Right hindlimb (tissue), 1 donor: Measurements from ENCODE around the gene CIROP.
A peak's percentile ranks its signal among the peaks of the same experiment; 100 is the strongest.

ENCODE experiments used
- DNase-seq: peaks from one replicate; pipeline ENCODE4 v3.0.0-alpha.2; 2018

Gene CIROP

GRCh38 chr14:23093104-23093503, 11.7 kb downstream of the CIROP start:
- DNase-seq = no peak

GRCh38 chr14:23091294-23092225, 13.2 kb downstream of the CIROP start:
- no peak for DNase-seq

GRCh38 chr14:23090254-23090636, 14.5 kb downstream of the CIROP start:
- DNase-seq = no peak

GRCh38 chr14:23089498-23090253, 15.1 kb downstream of the CIROP start:
- no peak for DNase-seq

- no peak for DNase-seq
Measured at GRCh38 chr14:23086565-23086964, 18.2 kb downstream of the CIROP start.

GRCh38 chr14:23085458-23085857, 19.3 kb downstream of the CIROP start:
- DNase-seq = no peak

- DNase-seq = no peak
Measured at GRCh38 chr14:23080474-23080873, 24.3 kb downstream of the CIROP start.

- DNase-seq = no peak
Measured at GRCh38 chr14:23079716-23080115, 25.1 kb downstream of the CIROP start.

GRCh38 chr14:23078692-23079116, 26.1 kb downstream of the CIROP start:
- DNase-seq = no peak

- no peak for DNase-seq
Measured at GRCh38 chr14:23077962-23078361, 26.8 kb downstream of the CIROP start.

GRCh38 chr14:23076785-23077408, 27.9 kb downstream of the CIROP start:
- DNase-seq = no peak

GRCh38 chr14:23074906-23075305, 29.9 kb downstream of the CIROP start:
- DNase-seq = no peak

GRCh38 chr14:23071921-23072539, 32.8 kb downstream of the CIROP start:
- DNase-seq = no peak

- peak; percentile 93 for DNase-seq
Measured at GRCh38 chr14:23071244-23071920, 33.4 kb downstream of the CIROP start.

- no peak for DNase-seq
Measured at GRCh38 chr14:23070262-23071129, 34.3 kb downstream of the CIROP start.

- no peak for DNase-seq
Measured at GRCh38 chr14:23069413-23069806, 35.4 kb downstream of the CIROP start.

GRCh38 chr14:23068789-23069412, 35.9 kb downstream of the CIROP start:
- DNase-seq = peak; percentile 91

GRCh38 chr14:23067847-23068788, 36.7 kb downstream of the CIROP start:
- DNase-seq = no peak

GRCh38 chr14:23066855-23067744, 37.7 kb downstream of the CIROP start:
- DNase-seq = no peak
